Measurements from ENCODE around the gene TSPAN14. TPM values are rescaled to one million over a fixed set of nuclear protein-coding genes. Genes with fewer than 3 reads are reported as not detected.

TSPAN14 gene
- total RNA-seq, 2 experiments from 2014 or later = 17.0 to 33.4 TPM

DNA sequence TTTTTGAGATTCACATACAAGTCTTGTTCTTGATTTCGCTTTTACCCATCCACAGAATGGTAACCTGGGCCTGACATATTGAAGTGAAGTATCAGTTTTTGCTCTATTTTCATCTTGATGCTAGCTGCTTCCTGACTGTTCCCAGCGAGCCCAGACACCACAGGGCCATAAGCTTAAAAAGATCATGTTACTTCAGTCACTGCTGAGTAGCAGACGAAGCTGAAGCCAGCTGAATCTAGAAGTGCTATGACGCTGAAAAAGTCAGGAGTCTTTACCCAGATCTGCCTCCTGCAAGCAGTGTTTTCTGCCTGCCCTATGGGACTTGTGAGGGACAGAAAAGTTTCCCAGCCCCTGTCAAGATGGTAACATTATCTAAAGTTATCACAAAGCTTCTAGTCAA is 48.5 kb upstream of the TSPAN14 start:
- no peaks in the 10 kb centered on the region for H3K9me2 ChIP-seq (ENCODE audit: insufficient read depth, low read length)
- intact Hi-C loops (cut with micrococcal nuclease; ENCODE audit: unreplicated experiment) = no loop called here
- DNase-seq (ENCODE audit: low spot score) = no peak
- H3K4me3 ChIP-seq (ENCODE audit: low read depth, low read length, poor library complexity, severe bottlenecking) = no peak overlapping the region
- H3K27ac ChIP-seq (ENCODE audit: low read depth, low read length, poor library complexity, severe bottlenecking) = no peak overlapping the region
- ChIA-PET CTCF (ENCODE audit: unreplicated experiment) (no interaction called here), POLR2A (interaction anchor here (0.6 to 0.8 kb wide), 2 partner anchors 16 to 60 kb away, joined by 3 read pairs; no protein-coding TSS in a partner anchor)
- no peaks in the 10 kb centered on the region for H3K36me3 ChIP-seq (ENCODE audit: insufficient read depth, low read length)
- H4K20me1 ChIP-seq (ENCODE audit: insufficient read depth, low read length) = no peaks in the 10 kb centered on the region
- no peaks in the 10 kb centered on the region for H3K4me1 ChIP-seq (ENCODE audit: insufficient read depth, low read length, poor library complexity, severe bottlenecking)
- H2AFZ ChIP-seq (ENCODE audit: low read length) = no peak overlapping the region
- H3K9me3 ChIP-seq (ENCODE audit: low read length) = no peaks in the 10 kb centered on the region
- no peak overlapping the region for H3K4me2 ChIP-seq (ENCODE audit: low read length)
- H3K79me2 ChIP-seq (ENCODE audit: insufficient read depth, low read depth, low read length) = no peaks in the 10 kb centered on the region
- TF ChIP-seq EZH2phosphoT487 (IDR thresholded peaks at IDR 0.05; ENCODE audit: borderline replicate concordance, low read depth, low read length) = no peak
- TF ChIP-seq, protein P1, sequence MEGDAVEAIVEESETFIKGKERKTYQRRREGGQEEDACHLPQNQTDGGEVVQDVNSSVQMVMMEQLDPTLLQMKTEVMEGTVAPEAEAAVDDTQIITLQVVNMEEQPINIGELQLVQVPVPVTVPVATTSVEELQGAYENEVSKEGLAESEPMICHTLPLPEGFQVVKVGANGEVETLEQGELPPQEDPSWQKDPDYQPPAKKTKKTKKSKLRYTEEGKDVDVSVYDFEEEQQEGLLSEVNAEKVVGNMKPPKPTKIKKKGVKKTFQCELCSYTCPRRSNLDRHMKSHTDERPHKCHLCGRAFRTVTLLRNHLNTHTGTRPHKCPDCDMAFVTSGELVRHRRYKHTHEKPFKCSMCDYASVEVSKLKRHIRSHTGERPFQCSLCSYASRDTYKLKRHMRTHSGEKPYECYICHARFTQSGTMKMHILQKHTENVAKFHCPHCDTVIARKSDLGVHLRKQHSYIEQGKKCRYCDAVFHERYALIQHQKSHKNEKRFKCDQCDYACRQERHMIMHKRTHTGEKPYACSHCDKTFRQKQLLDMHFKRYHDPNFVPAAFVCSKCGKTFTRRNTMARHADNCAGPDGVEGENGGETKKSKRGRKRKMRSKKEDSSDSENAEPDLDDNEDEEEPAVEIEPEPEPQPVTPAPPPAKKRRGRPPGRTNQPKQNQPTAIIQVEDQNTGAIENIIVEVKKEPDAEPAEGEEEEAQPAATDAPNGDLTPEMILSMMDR (conservative IDR thresholded peaks at IDR 0.05; ENCODE audit: low read length) = no peak
- no TSS peak for BruUV-seq (replicated peaks)

DNA sequence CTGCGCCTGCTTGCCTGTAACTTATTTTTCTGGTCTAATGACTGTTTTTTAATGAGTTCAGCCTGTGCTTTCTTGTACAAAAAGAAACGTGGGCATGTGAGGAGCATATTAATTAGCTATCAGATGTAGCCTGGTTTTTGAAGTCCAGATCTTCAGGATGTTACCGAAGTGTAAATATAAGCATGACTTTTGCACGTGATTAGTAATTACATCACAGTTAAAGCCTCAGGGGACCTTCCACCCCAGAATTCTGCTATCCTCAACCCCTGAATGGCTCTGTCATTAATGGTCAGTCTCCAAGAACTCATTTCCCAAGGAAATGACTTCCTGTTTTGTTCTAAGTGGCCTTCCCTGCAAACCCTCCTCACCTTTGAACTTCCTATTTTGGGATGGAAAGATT is 47.9 kb upstream of the TSPAN14 start:
- H4K20me1 ChIP-seq (ENCODE audit: insufficient read depth, low read length) = no peaks in the 10 kb centered on the region
- H3K9me3 ChIP-seq (ENCODE audit: low read length) = no peaks in the 10 kb centered on the region
- H3K27ac ChIP-seq (ENCODE audit: low read depth, low read length, poor library complexity, severe bottlenecking) = no peak overlapping the region
- H3K79me2 ChIP-seq (ENCODE audit: insufficient read depth, low read depth, low read length) = no peaks in the 10 kb centered on the region
- no peak overlapping the region for H2AFZ ChIP-seq (ENCODE audit: low read length)
- no peaks in the 10 kb centered on the region for H3K36me3 ChIP-seq (ENCODE audit: insufficient read depth, low read length)
- H3K9me2 ChIP-seq (ENCODE audit: insufficient read depth, low read length) = no peaks in the 10 kb centered on the region
- H3K4me3 ChIP-seq (ENCODE audit: low read depth, low read length, poor library complexity, severe bottlenecking) = no peak overlapping the region
- DNase-seq (ENCODE audit: low spot score) = no peak
- POLR2A ChIA-PET = interaction anchor here (0.8 kb wide), 1 partner anchor 16 kb away, joined by 3 read pairs; no protein-coding TSS in a partner anchor
- TF ChIP-seq, protein P1 (conservative IDR thresholded peaks at IDR 0.05; ENCODE audit: low read length) = no peak
- BruUV-seq (replicated peaks) = no TSS peak
- CTCF ChIA-PET (ENCODE audit: unreplicated experiment) = no interaction called here
- H3K4me1 ChIP-seq (ENCODE audit: insufficient read depth, low read length, poor library complexity, severe bottlenecking) = no peaks in the 10 kb centered on the region
- intact Hi-C loops (cut with micrococcal nuclease; ENCODE audit: unreplicated experiment) = no loop called here
- no peak overlapping the region for H3K4me2 ChIP-seq (ENCODE audit: low read length)

DNA sequence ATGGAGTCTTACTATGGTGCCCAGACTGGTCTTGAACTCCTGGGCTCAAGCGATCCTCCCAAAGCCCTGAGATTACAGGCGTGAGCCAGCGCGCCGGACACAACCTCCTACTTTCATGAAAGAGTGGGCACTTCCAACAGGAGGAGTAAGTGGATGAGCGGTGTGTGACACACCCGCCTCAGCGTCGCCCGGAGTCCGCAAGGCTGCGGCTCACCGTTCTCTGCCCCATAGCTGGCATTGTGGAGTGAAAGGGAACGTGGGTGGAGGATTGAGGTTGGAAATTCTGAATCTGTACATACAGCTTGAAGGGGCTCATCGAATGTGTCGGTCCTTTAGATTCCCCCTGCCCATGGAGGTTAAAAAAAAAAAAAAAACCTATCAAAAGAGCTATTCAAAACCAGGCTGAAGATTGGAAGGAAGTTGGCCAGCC is 46.3 kb upstream of the TSPAN14 start:
- H3K27ac ChIP-seq (ENCODE audit: low read depth, low read length, poor library complexity, severe bottlenecking) = no peak overlapping the region
- no peak for DNase-seq (ENCODE audit: low spot score)
- ChIA-PET POLR2A (interaction anchor here (0.6 kb wide), 1 partner anchor 16 kb away, joined by 3 read pairs; no protein-coding TSS in a partner anchor), CTCF (ENCODE audit: unreplicated experiment) (no interaction called here)
- TF ChIP-seq, protein P1 (conservative IDR thresholded peaks at IDR 0.05; ENCODE audit: low read length) = no peak
- TF ChIP-seq EZH2phosphoT487 (IDR thresholded peaks at IDR 0.05; ENCODE audit: borderline replicate concordance, low read depth, low read length) = no peak
- H2AFZ ChIP-seq (ENCODE audit: low read length) = no peak overlapping the region
- peak overlapping the region; percentile 33; the same call in 1 of the 2 replicates for H3K4me2 ChIP-seq (ENCODE audit: low read length)
- no peaks in the 10 kb centered on the region for H3K9me3 ChIP-seq (ENCODE audit: low read length)
- no peaks in the 10 kb centered on the region for H4K20me1 ChIP-seq (ENCODE audit: insufficient read depth, low read length)
- no peaks in the 10 kb centered on the region for H3K79me2 ChIP-seq (ENCODE audit: insufficient read depth, low read depth, low read length)
- no peaks in the 10 kb centered on the region for H3K9me2 ChIP-seq (ENCODE audit: insufficient read depth, low read length)
- no peaks in the 10 kb centered on the region for H3K4me1 ChIP-seq (ENCODE audit: insufficient read depth, low read length, poor library complexity, severe bottlenecking)
- no peaks in the 10 kb centered on the region for H3K36me3 ChIP-seq (ENCODE audit: insufficient read depth, low read length)
- intact Hi-C loops (cut with micrococcal nuclease; ENCODE audit: unreplicated experiment) = no loop called here
- H3K4me3 ChIP-seq (ENCODE audit: low read depth, low read length, poor library complexity, severe bottlenecking) = no peak overlapping the region
- BruUV-seq (replicated peaks) = no TSS peak
